Measurements from ENCODE around the gene TOM1L2.
"Not testable (repeated sequence)": the region's sequence is repeated elsewhere in the genome, so short reads cannot be mapped to it uniquely, and the experiment has no call there.

Gene TOM1L2

GRCh38 chr17:17940441-17940911 is 31.7 kb downstream of the TOM1L2 start:
- no peak for DNase-seq

DNA sequence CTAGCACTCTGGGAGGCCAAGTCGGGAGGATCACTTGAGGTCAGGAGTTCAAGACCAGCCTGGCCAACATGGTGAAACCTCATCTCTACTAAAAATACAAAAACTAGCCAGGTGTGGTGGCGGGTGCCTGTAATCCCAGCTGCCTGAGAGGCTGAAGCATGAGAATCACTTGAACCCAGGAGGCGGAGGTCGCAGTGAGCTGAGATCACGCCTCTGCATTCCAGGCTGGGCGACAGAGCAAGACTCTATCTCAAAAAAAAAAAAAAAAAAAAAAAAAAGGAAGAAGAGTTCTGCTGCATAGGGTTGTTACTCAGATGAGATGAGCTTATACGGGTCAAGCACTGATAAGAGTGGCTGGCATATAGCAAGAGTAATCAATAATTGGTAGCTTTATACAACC is 32.3 kb downstream of the TOM1L2 start:
- DNase-seq: not testable (repeated sequence)

GRCh38 chr17:17938388-17939107 is 33.7 kb downstream of the TOM1L2 start:
- no peak for DNase-seq

DNA sequence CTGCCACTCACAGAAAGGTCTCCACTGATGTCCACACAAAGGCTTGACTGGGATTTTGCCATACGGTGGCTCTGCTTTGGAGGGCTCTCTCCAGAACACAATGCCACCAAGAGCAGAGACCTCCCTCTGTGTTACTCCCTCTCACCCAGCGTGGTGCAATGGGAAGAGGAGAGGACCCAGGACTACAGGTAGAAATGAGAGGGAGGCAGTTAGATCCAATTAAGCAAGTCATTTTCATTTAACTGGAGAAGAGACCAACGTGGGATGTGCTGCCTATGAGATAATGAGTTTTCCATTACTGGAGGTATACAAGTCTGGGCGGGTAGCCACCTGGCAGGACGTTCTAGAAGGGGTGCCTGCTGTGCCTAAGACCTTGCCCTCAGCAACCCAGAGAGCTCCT is 34.2 kb downstream of the TOM1L2 start:
- no peak for DNase-seq

- DNase-seq: no peak
These were observed 34.9 kb downstream of the TOM1L2 start for GRCh38 chr17:17937201-17937853.

DNA sequence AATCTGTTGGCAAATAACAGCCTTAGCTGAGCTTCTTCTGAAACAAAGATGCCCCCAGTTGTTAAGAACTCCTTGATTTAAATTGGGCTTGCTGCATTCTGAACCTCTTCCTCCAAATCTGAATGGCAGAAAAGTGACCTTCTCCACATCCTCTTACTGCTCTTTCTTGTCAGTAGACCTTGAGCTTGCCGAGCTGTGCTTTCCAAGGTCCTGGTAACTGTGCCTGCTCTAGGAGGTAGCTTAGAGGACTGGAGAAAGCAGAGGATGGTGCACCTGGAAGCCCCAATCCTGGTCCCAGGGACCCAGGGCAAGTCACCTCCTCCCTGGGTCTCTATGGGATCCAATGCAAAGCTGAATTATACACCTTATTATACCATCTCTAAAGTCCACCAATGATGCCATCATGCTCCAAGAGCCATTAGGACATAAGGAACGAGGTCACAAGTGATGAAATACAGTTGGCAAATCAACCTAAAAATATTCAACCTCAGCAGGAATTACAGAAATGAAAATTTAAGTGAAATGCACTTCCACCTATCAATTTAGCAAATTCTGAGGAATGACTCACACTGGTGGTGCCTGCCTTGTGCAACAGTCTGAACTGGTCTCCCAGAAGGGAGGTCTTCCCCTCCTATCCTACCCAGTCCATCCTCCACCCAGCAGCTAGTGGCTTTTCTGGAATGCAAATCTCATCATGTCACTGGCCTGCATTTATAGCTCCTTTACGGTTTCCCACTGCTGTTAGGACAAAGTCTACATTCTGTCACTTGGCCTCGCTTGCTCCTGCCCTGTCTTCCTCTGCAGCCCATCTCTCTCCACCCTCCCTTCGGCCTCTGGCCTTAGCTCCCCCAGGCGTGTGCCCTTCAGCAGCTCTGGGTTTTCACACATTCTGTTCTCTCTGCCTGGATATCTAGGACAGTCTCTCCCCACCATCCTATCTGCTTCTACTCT is 36.6 kb downstream of the TOM1L2 start:
- no peak for DNase-seq

DNA sequence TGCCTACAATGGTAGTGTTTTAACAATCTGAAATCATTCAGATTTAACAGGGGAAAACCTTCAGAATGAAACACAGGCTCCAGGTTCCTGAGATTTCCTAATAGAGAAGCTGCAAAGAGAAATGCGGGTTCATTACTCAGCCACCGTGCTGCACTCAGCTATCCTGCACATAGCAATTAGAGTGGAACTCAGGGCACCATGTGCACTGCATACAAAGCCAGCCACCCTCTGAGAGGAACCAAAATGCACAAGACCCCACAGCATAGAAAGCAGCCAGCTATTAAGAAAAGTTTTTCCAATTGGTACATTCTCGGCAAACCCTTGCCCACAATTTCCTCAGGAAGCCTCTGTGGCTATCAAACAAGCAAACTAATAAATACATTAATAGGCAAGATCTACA is 37.4 kb downstream of the TOM1L2 start:
- no peak for DNase-seq

- DNase-seq: no peak
These were observed 38.0 kb downstream of the TOM1L2 start for GRCh38 chr17:17934214-17934613.

DNA sequence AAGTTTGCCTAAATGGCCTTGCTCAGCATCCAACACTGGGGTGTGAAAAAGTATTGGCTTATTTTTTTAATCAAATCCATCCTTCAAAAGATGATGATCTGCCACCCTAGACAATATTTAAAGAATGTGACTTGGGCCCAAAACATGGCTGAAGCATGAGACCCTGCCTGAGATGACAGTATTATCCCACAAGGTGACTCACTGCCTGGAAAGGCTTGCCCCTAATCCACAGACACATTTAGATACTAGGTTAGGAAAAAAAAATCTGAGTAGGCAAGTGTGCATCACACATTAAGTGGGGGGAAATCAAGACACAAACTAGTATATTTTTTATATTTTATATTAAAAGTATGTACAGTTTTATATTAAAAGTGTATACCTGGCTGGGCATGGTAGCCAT is 38.4 kb downstream of the TOM1L2 start:
- no peak for DNase-seq

DNA sequence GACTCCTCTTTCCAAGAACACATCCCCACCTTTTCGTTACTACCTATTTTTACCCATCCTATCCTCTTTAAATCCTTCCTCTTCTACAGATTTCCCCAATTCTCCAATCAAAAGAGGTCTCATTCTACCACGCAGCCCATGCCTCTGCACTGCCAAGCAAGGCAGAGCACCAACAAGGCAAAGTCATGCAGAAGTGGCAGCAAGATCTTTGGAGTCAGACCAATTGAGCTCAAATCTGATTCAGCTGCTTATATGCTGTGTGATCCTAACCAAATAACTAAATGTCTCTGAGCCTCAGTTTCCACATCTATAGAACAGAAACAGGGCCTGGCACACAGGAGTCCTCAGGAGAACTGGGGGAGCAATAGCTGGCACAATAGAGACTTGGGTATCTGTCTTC is 41.0 kb downstream of the TOM1L2 start:
- no peak for DNase-seq

- DNase-seq: no peak
These were observed 41.5 kb downstream of the TOM1L2 start for GRCh38 chr17:17930674-17931073.

DNA sequence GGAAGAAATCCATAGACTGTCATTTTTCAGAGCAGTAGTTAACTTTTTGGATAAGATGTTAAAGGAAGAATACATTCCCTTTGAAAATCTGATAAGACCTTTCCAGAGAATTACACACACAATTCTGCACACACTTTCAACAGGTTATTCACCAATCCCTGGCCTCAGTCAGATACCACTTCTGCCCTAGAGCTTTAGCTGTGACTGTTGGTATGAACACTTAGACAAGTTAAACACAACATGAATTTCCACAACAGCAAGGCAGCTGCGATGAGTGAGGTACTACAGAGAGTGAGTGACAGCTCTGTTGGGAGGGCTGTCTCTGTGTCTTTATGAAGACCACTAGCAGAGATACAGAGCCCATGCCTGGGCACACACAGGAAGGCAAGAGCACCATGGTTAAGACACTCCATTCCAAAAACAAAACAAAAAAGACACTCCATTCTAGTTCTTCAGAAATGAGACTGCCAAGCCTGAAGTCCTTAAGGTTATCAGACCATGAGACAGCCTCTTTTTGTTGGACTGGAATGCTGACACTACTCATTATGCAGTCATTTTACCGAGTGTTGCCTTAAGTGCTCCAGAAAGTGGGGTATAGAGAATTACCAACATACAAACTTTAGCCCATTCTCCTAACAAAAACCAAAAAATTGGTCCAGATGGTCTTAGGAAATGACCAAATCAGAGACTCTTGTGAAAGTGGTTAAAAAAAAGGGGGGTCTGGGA is 42.4 kb downstream of the TOM1L2 start:
- DNase-seq: no peak

DNA sequence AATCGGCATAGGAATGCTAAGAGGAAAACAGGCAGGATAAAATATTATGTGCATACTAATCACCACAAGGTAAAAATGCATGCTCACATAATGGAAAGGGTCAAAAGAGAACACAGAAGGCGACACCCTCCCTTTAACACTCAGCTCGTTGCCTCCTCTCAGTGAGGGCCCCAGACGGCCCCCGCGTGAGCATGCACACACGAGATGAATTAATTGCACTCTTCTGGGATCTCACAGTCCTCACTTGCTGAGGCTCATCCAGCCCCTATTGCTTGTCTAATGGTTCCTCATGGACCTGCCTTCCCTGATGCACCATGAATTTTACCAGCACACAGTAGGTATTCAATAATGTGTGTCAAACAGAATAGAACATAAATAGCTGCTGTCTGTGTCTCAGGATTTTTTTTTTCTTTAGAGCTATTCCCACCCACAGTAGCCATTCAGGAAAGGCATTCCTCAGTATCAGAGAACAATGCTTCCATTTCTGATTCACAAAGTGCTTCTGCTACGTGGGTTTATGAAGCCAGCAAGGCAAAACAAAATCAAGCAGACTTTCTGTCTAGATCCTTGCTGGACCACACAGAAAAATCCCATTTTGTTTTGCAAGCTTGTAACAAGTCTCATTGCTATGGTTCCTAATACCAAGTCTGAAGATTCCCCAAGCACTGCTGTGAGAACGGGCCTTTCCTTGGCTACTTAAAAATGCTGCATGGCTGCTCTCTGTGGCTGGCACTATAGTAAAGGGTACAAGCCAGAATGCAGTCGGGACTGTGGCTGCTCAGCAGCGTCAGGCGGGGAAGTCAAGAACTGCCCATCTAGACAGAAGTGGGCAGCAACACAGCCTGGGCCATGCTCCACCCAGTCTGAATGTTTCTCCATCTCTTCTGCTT is 43.6 kb downstream of the TOM1L2 start:
- DNase-seq: no peak

GRCh38 chr17:17926840-17927449 is 45.3 kb downstream of the TOM1L2 start:
- no peak for DNase-seq

- DNase-seq: no peak
These were observed 46.2 kb downstream of the TOM1L2 start for GRCh38 chr17:17926036-17926435.

DNA sequence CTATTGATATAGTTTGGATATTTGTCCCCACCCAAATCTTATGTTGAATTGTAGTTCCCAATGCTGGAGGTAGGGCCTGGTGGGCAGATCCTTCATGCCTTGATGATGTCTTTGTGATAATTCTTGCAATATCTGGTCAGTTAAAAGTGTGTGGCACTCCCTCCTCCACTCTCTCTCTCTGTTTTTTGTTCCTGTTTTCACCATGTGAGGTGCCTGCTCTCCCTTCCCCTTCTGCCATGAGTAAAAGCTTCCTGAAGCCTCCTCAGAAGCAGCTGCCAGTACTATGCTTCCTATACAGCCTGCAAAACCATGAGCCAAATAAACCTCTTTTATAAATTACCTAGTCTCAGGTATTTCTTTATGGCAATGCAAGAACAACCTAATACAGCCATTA is 47.3 kb downstream of the TOM1L2 start:
- DNase-seq: no peak

GRCh38 chr17:17924131-17924856 is 47.9 kb downstream of the TOM1L2 start:
- DNase-seq: no peak

DNA sequence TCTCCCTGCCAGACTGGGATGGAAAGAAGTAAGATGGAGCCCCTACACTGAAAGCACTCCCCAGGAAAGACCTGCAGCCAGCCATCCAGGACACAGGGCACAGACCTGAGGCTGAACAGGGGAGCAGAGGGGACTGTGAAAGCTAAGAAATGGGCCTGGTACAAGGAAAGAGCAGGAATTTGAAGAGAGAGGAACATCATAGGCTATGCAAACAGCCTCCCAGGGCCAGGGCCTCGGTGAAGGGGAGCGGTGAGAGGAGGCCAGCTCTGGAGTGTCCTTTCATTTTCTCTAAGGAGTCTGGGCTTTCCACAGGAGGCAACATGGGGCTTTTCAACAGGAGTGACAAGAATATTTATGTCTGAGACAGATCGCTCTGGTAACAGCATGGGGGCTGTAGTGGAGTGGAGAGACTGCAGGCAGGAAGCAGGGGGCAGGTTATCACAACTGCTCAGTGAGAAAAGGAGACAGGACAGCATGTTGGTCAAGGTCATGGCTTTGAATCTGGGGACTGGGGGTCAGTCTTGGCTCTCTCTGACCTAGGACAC is 50.1 kb downstream of the TOM1L2 start:
- DNase-seq: no peak

DNA sequence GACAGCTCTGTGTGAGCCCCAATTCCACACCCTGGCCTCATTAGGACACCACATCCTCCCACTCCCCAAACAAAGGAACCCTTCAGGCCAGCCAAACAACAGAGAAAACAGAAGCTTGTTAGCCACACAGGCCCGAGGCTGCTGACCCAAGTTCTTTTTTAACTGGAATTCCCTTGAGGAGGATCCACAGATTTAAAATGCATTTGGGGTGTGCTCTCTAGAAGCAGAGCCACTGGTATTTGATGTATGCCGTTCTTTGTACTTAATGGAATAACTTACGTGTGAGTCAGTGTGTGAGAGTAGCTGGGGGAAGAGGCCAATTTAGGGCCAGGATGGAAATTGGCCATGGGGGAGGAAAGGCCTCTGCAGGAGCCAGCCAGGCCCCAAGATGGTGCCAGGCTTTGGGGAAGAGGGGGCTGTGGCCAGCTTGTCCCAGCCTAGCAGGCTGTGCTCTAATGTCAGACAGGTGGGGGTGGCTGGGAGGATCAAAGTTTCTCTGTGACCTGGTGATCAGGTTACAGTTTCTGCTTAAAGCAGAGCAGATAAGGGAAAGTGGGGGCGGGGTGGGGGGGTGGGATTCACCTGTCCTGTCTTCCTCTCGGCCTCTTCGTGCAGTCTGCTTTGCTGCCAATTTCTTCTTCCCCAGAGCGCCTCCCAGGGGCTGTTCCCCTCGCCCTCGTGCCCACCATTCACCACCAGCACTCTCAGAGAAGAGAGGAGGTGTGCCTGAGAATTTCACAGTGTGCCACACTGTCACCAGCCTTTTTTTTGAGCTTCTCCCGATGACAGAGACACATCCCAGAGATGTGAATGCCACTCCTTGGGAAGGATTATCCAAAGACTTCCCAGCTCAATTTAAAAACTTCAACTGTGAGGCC is 50.8 kb downstream of the TOM1L2 start:
- DNase-seq: no peak
